Ovary (tissue), 9 donors: ENCODE data around the gene HLA-DQA1. TPM values are rescaled to one million over a fixed set of nuclear protein-coding genes. Genes with fewer than 3 reads are reported as not detected.

ENCODE experiments used
- DNase-seq, 5 donors: peaks; one replicate each; pipeline ENCODE4 v3.0.0-alpha.2; 2019 to 2020
- H3K27ac ChIP-seq, 2 donors: fragments of 200-600 bp; one replicate each; pipeline versions ENCODE4 v1.5.1 to v1.8.0; 2019 to 2022
- H3K27me3 ChIP-seq: fragments of 200-600 bp; one replicate; pipeline ENCODE4 v1.8.0; 2022
- H3K36me3 ChIP-seq: fragments of 200-600 bp; sonication (generic); one replicate; pipeline ENCODE4 v1.5.1; 2019
- H3K4me1 ChIP-seq: one replicate; pipeline ENCODE4 v1.8.1; 2013; ENCODE audit warnings: mild to moderate bottlenecking, moderate library complexity; ENCODE audit not compliant: insufficient read depth
- H3K4me3 ChIP-seq: fragments of 200-600 bp; sonication (generic); one replicate; pipeline ENCODE4 v1.5.1; 2017
- H3K9me3 ChIP-seq, 2 donors: fragments of 200-600 bp in 1 of 2; sonication (generic) in 1 of 2; one replicate each; pipeline versions ENCODE4 v1.5.1 to v1.8.1; 2013 to 2019; ENCODE audit warnings: mild to moderate bottlenecking in 1 of 2, moderate library complexity in 1 of 2
- EP300 ChIP-seq: sonication (generic); formaldehyde crosslinking; IDR thresholded peaks from one replicate; pipeline ENCODE4 v1.6.1; 2017; ENCODE audit warnings: antibody characterized with exemption
- POLR2A ChIP-seq: fragments of 450-650 bp; IDR thresholded peaks from one replicate; pipeline ENCODE4 v1.6.1; 2017; ENCODE audit warnings: antibody characterized with exemption, mild to moderate bottlenecking, moderate library complexity
- WGBS, 3 donors: extraction: QIAGEN DNeasy Blood & Tissue Kit in 1 of 3; methylation state at CpG; one replicate each; pipeline versions ENCODE4 v1.1.5 to v1.1.7; 2013 to 2017; 5-methylcytosine and 5-hydroxymethylcytosine counted together
- intact Hi-C, 4 donors: fragments of 100-400 bp; cut with DNase I; formaldehyde crosslinking; loops; one replicate each; pipeline versions ENCODE4 v1.11.0 to v1.15.1; 2022 to 2023
- polyA plus RNA-seq, 2 donors: library from polyadenylated mRNA; stranded (reverse); fragments of 200-250 nt in 1 of 2; fragments of 350-450 nt in 1 of 2; fragmentation: Illumina TruSeq in 1 of 2; extraction: RNeasy Lipid Tissue Mini Kit (QIAGEN cat#74804) in 1 of 2; gene quantifications; one replicate each; pipeline ENCODE4 v1.2.3, GENCODE V29; 2013 to 2014
- total RNA-seq, 7 donors: library from RNA; depleted of rRNA in 2 of 7; stranded (reverse); fragments of >200 nt in 2 of 7; fragmentation: NEBNext Ultra II Directional in 3 of 7; extraction: Animal tissue kit (Norgen Biotek cat#: 25700) in 3 of 7; gene quantifications; one replicate each; pipeline versions ENCODE4 v1.1.0 to v1.2.4, GENCODE V29; 2016 to 2023
- TF ChIP-seq, protein P1 (sequence below), 3 donors: fragments of 450-650 bp in 2 of 3; fragments of 200-600 bp in 1 of 3; IDR thresholded peaks; one replicate each; pipeline versions ENCODE4 v1.5.1 to v1.8.0; 2016 to 2022; ENCODE audit warnings: antibody characterized with exemption in 3 of 3, mild to moderate bottlenecking in 1 of 3
- donor health status: DM: no; HTN: no; CAD: no; lungs with moderate emphysema.
- donor health status: DM: no; HTN: no; CAD: no.
- donor health status: Bipolar disorder and iron deficiency.
- donor health status: DM: yes; HTN: yes; CAD: no.
- donor health status: DM: no; HTN: no; CAD: no.
- donor health status: DM: yes; HTN: yes; CAD: no.

Gene HLA-DQA1
- total and polyA plus RNA-seq, 9 donors: 0.72 to 44.8 (median 10.8) TPM

GRCh38 chr6:32679492-32679891 is 42.3 kb downstream of the HLA-DQA1 start:
- no peak overlapping the region for H3K4me3 ChIP-seq
- no peaks in the 10 kb centered on the region for H3K4me1 ChIP-seq
- H3K36me3 ChIP-seq: no peaks in the 10 kb centered on the region
- H3K9me3 ChIP-seq: no peaks in the 10 kb centered on the region
- H3K27me3 ChIP-seq: no peaks in the 10 kb centered on the region
- H3K27ac ChIP-seq: no peak overlapping the region
- no peak for DNase-seq
- TF ChIP-seq, protein P1, sequence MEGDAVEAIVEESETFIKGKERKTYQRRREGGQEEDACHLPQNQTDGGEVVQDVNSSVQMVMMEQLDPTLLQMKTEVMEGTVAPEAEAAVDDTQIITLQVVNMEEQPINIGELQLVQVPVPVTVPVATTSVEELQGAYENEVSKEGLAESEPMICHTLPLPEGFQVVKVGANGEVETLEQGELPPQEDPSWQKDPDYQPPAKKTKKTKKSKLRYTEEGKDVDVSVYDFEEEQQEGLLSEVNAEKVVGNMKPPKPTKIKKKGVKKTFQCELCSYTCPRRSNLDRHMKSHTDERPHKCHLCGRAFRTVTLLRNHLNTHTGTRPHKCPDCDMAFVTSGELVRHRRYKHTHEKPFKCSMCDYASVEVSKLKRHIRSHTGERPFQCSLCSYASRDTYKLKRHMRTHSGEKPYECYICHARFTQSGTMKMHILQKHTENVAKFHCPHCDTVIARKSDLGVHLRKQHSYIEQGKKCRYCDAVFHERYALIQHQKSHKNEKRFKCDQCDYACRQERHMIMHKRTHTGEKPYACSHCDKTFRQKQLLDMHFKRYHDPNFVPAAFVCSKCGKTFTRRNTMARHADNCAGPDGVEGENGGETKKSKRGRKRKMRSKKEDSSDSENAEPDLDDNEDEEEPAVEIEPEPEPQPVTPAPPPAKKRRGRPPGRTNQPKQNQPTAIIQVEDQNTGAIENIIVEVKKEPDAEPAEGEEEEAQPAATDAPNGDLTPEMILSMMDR (IDR thresholded peaks at IDR 0.05): no peak
- TF ChIP-seq POLR2A (no peak), EP300 (no peak)
- intact Hi-C loops: no loop called here
- 27 to 76% (median 57%) methylated on average over 3 to 4 of the region's 4 CpGs for WGBS, 3 donors

DNA sequence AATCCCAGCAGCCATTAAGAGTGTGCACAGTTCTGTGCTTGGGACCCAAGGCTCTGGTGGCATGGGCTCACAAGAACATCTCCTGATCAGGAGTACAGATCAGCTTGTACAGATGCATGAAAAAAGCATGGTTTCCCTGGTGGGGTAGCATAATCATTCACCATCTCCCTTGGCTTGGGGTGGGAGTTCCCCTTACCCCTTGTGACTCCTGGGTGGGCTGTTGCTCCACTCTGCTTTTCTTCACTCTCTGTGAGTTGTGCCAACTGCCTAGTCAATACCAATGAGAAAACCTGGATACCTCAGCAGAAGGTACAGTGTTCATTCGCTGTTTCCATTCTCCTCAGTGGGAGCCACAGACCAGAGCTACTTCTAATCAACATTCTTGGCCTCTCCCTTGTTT is 42.8 kb downstream of the HLA-DQA1 start:
- no peaks in the 10 kb centered on the region for H3K36me3 ChIP-seq
- intact Hi-C loops: no loop called here
- H3K9me3 ChIP-seq: no peaks in the 10 kb centered on the region
- no peak overlapping the region for H3K4me3 ChIP-seq
- DNase-seq: no peak
- no peaks in the 10 kb centered on the region for H3K4me1 ChIP-seq
- H3K27me3 ChIP-seq: no peaks in the 10 kb centered on the region
- no peak overlapping the region for H3K27ac ChIP-seq
- WGBS, 3 donors: 59 to 90% (median 65%) methylated on average over 1 of the region's 1 CpG
- TF ChIP-seq EP300: no peak
- TF ChIP-seq, protein P1 (IDR thresholded peaks at IDR 0.05): no peak

GRCh38 chr6:32684246-32684645 is 47.0 kb downstream of the HLA-DQA1 start:
- Histone ChIP-seq H3K36me3 (no peaks in the 10 kb centered on the region), H3K4me3 (no peak overlapping the region), H3K9me3 (no peaks in the 10 kb centered on the region), H3K4me1 (no peaks in the 10 kb centered on the region), H3K27me3 (no peaks in the 10 kb centered on the region), H3K27ac (no peak overlapping the region)
- intact Hi-C loops: no loop called here
- WGBS, 3 donors: 60 to 75% (median 75%) methylated on average over 3 of the region's 3 CpGs
- DNase-seq: no peak
- no peak for TF ChIP-seq EP300
- no peak for TF ChIP-seq POLR2A
- TF ChIP-seq, protein P1 (IDR thresholded peaks at IDR 0.05): no peak

- Histone ChIP-seq H3K4me3 (no peak overlapping the region), H3K27me3 (no peaks in the 10 kb centered on the region), H3K4me1 (no peaks in the 10 kb centered on the region), H3K9me3 (no peaks in the 10 kb centered on the region), H3K27ac (no peak overlapping the region), H3K36me3 (no peaks in the 10 kb centered on the region)
- WGBS, 3 donors: 0 to 23% (median 11%) methylated on average over 1 of the region's 1 CpG
- TF ChIP-seq, protein P1 (IDR thresholded peaks at IDR 0.05): no peak
- TF ChIP-seq POLR2A (no peak), EP300 (no peak)
- no peak for DNase-seq
- intact Hi-C loops: no loop called here
These were observed 48.4 kb downstream of the HLA-DQA1 start for GRCh38 chr6:32685603-32686002.
